ENCODE data around the gene TENM4.

TENM4 gene

DNA sequence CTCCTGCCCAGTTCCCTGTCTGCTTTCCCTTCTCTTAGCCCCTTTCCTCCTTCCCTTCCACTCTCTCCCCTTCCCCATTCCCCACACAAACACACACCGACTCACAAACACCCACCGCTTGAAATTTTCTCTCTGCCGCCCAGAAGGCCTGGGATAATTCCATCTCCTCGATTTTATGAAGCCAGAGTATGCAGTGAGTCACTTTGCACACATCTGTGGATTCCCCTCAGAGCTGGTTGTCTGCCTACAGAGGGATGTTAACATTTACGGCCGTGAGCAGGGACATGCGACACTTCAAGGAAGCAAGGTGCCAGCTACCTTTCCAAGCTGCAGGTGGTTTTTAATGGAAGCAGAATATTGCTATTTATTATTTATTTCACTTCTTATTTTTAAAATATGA is 332.0 kb downstream of the TENM4 start:
- peak; percentile 16 for DNase-seq (ENCODE audit: low read depth)
- no peak overlapping the region for H3K4me3 ChIP-seq (ENCODE audit: low read length)
- no peak for TF ChIP-seq CTCF (conservative IDR thresholded peaks at IDR 0.05; ENCODE audit: low read length)

DNA sequence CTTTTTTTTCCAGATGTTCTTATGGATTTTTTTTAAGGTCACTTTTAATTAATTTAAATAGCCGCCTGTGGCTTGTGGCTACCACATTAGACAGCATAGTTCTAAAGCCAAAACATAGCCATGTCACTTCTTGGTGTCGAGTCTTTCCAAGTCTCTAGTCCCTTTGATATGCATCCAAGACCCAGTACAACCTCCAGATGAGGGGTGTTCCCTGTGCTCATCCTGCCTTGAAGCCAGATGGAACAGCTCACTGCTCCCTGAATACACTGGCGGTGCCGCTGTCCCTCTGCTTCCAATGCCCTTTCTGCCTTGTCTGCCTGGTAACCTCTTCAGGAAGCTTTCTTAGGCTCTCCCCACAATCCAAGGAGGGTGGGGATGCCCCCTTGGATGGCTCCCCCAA is 338.0 kb downstream of the TENM4 start:
- DNase-seq (ENCODE audit: low read depth) = peak; percentile 31
- TF ChIP-seq CTCF (conservative IDR thresholded peaks at IDR 0.05; ENCODE audit: low read length) = no peak
- no peak overlapping the region for H3K4me3 ChIP-seq (ENCODE audit: low read length)

GRCh38 chr11:79101656-79102055 is 339.2 kb downstream of the TENM4 start:
- no peak for DNase-seq (ENCODE audit: low read depth)
- TF ChIP-seq CTCF (conservative IDR thresholded peaks at IDR 0.05; ENCODE audit: low read length) = no peak

GRCh38 chr11:79100093-79100910 is 340.5 kb downstream of the TENM4 start:
- no peak overlapping the region for H3K4me3 ChIP-seq (ENCODE audit: low read length)
- peak; percentile 90 for TF ChIP-seq CTCF (conservative IDR thresholded peaks at IDR 0.05; ENCODE audit: low read length)
- DNase-seq (ENCODE audit: low read depth) = peak; percentile 55

More at GRCh38 chr11:79101656-79102055, 339.2 kb downstream of the TENM4 start:
- H3K4me3 ChIP-seq (ENCODE audit: low read length) = no peak overlapping the region

DNA sequence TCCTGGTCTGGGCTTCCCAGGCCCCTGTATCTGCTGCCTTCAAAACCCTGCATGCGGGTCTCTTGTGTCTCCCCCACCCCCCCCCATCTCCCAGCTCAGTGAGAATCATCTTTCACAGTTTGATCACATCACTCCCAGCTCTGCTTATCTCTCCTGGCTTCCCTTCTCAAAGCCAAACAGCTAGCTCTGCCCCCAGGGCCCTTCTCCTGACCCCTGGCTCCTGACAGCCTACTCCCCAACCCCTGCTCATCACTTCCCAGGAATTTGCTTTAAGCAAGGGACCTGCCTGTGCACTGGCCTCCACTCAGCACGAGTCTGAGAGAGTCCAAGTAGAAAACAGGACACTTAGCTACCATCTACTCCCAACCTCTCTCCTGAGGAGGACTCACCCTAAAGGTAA is 342.7 kb downstream of the TENM4 start:
- H3K4me3 ChIP-seq (ENCODE audit: low read length) = no peak overlapping the region
- TF ChIP-seq CTCF (conservative IDR thresholded peaks at IDR 0.05; ENCODE audit: low read length) = no peak
- no peak for DNase-seq (ENCODE audit: low read depth)

GRCh38 chr11:79097246-79097875 is 343.5 kb downstream of the TENM4 start:
- peak; percentile 59 for DNase-seq (ENCODE audit: low read depth)
- H3K4me3 ChIP-seq (ENCODE audit: low read length) = no peak overlapping the region
- TF ChIP-seq CTCF (conservative IDR thresholded peaks at IDR 0.05; ENCODE audit: low read length) = no peak

DNA sequence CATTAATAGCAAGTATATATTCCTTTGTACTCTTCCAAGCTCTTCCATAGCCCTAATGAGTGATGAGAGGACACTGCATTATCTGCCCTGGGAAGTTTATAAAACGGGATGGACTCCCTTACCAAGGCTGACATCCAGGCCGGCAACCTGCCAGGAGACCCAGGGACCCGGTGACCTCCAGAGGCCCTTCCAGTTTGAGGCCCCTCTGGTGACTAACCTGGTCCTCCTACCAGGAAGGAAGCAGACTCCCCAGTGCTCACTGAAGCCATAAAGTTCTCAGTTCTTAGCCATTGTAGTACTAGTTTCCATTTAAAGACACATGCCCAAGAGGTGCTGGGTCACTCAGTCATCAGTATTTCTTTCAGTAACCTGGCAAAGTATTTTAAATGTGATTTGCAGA is 345.4 kb downstream of the TENM4 start:
- H3K4me3 ChIP-seq (ENCODE audit: low read length) = no peak overlapping the region
- DNase-seq (ENCODE audit: low read depth) = no peak
- TF ChIP-seq CTCF (conservative IDR thresholded peaks at IDR 0.05; ENCODE audit: low read length) = no peak

Data from AG10803 (cell line).